Measurements from ENCODE around the gene ST6GALNAC4.

Gene ST6GALNAC4

GRCh38 chr9:127961155-127961490, 44.3 kb upstream of the ST6GALNAC4 start:
- H3K27ac ChIP-seq = peak overlapping the region; percentile 100
- TF ChIP-seq, protein P1, sequence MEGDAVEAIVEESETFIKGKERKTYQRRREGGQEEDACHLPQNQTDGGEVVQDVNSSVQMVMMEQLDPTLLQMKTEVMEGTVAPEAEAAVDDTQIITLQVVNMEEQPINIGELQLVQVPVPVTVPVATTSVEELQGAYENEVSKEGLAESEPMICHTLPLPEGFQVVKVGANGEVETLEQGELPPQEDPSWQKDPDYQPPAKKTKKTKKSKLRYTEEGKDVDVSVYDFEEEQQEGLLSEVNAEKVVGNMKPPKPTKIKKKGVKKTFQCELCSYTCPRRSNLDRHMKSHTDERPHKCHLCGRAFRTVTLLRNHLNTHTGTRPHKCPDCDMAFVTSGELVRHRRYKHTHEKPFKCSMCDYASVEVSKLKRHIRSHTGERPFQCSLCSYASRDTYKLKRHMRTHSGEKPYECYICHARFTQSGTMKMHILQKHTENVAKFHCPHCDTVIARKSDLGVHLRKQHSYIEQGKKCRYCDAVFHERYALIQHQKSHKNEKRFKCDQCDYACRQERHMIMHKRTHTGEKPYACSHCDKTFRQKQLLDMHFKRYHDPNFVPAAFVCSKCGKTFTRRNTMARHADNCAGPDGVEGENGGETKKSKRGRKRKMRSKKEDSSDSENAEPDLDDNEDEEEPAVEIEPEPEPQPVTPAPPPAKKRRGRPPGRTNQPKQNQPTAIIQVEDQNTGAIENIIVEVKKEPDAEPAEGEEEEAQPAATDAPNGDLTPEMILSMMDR (conservative IDR thresholded peaks at IDR 0.05; ENCODE audit: low read depth) = no peak
- no peak for DNase-seq (ENCODE audit: low spot score)
- ChIA-PET CTCF (interaction anchor here (0.6 to 3.1 kb wide), 4 partner anchors 9 to 753 kb away, joined by 3 to 11 read pairs (median 5); no protein-coding TSS in a partner anchor), POLR2A (ENCODE audit: low non-redundant PET) (no interaction called here)

DNA sequence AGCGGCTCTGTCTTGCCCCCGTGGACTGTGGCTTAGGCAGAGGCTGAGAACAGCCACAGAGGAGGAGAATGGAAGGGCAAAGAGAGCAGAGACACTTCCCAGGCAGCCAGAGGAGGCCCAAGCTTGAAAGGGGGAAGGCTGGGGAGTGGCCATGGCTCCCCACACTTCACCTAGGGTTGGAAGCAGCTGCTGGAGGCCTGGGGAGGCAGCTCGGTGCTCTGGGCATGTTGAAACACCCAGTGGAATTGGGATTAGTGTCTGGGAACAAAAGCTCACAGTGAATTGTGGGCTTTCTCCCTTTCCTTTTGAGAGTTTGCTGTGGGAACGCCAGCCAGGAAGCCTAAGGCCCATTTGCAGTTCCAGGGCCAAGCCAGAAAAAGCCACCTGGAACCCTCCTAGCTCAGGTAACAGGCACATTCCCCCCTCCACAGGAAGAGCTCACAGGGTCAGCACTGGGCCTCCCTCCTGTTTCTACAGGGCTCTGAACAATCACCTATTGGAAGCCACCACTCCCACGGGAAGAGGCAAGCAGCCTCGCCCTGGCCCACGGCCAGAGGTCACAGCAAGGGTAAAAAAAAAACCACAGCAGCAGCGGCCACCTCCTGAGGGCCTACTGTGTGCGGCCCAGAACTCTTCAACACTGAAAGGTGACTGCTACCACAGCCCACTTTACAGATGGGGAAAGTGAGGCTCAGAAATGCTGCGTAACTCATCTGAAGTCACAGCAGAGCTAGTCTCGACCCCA, 43.7 kb upstream of the ST6GALNAC4 start:
- H3K27ac ChIP-seq = peak overlapping the region; percentile 100
- CTCF ChIA-PET = interaction anchor here (0.6 to 3.1 kb wide), 4 partner anchors 10 to 157 kb away, joined by 3 to 11 read pairs (median 4); no protein-coding TSS in a partner anchor

GRCh38 chr9:127959841-127960409, 43.1 kb upstream of the ST6GALNAC4 start:
- peak overlapping the region; percentile 100 for H3K27ac ChIP-seq
- ChIA-PET POLR2A (ENCODE audit: low non-redundant PET) (no interaction called here), CTCF (interaction anchor here (0.7 to 3.1 kb wide), 3 partner anchors 17 to 158 kb away, joined by 3 to 11 read pairs (median 5); no protein-coding TSS in a partner anchor)
- TF ChIP-seq, protein P1 (conservative IDR thresholded peaks at IDR 0.05; ENCODE audit: low read depth) = no peak
- DNase-seq (ENCODE audit: low spot score) = no peak

More for the DNA sequence above, 43.7 kb upstream of the ST6GALNAC4 start:
- POLR2A ChIA-PET (ENCODE audit: low non-redundant PET) = no interaction called here
- no peak for DNase-seq (ENCODE audit: low spot score)
- TF ChIP-seq, protein P1 (conservative IDR thresholded peaks at IDR 0.05; ENCODE audit: low read depth) = no peak

GRCh38 chr9:127959398-127959797, 42.6 kb upstream of the ST6GALNAC4 start:
- TF ChIP-seq, protein P1 (conservative IDR thresholded peaks at IDR 0.05; ENCODE audit: low read depth) = no peak
- POLR2A ChIA-PET (ENCODE audit: low non-redundant PET) = no interaction called here
- peak overlapping the region; percentile 100 for H3K27ac ChIP-seq
- CTCF ChIA-PET = interaction anchor here (3.1 kb wide), 1 partner anchor 16 kb away, joined by 11 read pairs; no protein-coding TSS in a partner anchor
- no peak for DNase-seq (ENCODE audit: low spot score)

GRCh38 chr9:127958728-127959127, 41.9 kb upstream of the ST6GALNAC4 start:
- POLR2A ChIA-PET (ENCODE audit: low non-redundant PET) = no interaction called here
- TF ChIP-seq, protein P1 (conservative IDR thresholded peaks at IDR 0.05; ENCODE audit: low read depth) = no peak
- H3K27ac ChIP-seq = no peak overlapping the region
- no peak for DNase-seq (ENCODE audit: low spot score)
- CTCF ChIA-PET = no interaction called here

GRCh38 chr9:127955294-127956015, 38.6 kb upstream of the ST6GALNAC4 start:
- H3K27ac ChIP-seq = peak overlapping the region; percentile 88
- ChIA-PET POLR2A (ENCODE audit: low non-redundant PET) (no interaction called here), CTCF (interaction anchor here (0.6 to 4.4 kb wide), 9 partner anchors 12 to 1444 kb away, joined by 3 to 43 read pairs (median 4); no protein-coding TSS in a partner anchor)
- peak; percentile 94 for DNase-seq (ENCODE audit: low spot score)
- TF ChIP-seq, protein P1 (conservative IDR thresholded peaks at IDR 0.05; ENCODE audit: low read depth) = no peak; the same call in 1 of the 2 replicates

All from RWPE1 (cell line).